NCI-H524 treated with DMSO at 0.1 percent for 48 hours (cell line): ENCODE measurements around the gene FASTKD3.

ENCODE experiments used
- DNase-seq: peaks from one replicate; lab custom pipeline; 2025; lab: John Stamatoyannopoulos, UW

Gene FASTKD3

DNA sequence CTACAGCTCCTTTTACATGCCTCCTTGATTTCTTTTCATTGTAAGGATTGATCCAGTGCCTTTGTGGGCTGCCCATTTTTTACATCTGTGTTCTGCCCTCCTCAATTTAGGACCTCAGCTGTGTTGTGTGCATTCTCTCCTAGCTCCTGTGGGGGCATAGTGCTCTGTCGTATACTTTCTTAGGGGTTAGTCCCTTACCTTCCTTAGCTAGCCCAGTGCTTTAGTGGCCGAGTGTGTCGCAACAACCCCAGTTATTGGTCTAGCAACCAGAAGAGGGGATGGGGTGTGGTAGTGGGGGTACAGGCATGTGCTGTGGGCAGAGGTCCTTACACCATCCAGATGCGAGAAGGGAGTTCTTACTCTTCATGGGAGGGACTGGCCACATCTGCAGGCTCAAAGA is 12.3 kb upstream of the FASTKD3 start:
- no peak for DNase-seq

DNA sequence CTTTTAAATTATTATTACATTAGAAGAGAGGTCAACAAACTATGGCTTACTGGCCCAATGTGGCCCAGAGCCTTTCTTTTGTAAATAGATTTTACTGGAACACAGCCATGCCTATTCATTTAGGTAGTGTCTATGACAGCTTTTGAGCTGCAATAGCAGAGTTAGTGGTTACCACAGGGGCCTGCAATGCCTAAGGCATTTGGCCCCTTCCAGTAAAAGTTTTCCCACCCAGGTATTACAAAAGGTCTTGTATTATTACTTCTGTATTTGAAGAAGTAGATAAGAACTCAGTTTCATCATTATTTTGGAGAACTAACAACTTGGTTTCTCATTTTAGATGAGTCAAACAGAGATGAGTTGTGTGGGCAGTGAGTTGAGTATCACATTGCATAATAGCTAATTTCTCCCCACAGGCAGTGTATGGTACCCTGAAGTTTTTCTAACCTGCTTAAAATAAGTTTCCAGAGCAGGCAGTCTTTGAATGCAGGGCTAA is 9.6 kb upstream of the FASTKD3 start:
- no peak for DNase-seq

DNA sequence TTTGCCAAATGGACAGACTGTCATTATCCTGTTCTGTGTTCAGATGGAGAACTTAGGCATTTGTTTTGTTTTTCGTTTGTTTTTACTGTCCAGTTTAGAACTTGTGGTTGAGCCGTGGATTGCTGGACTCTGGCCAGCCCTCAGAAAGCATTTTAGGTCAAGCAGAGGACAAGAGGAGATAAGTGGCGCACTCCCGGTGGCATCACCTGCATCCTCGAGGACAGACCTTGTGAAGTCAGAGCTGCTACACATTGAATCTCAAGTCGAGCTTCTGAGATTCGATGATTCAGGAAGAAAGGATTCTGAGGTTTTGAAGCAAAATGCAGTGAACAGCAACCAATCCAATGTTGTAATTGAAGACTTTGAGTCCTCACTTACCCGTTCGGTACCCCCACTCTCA is 9.0 kb upstream of the FASTKD3 start:
- no peak for DNase-seq

DNA sequence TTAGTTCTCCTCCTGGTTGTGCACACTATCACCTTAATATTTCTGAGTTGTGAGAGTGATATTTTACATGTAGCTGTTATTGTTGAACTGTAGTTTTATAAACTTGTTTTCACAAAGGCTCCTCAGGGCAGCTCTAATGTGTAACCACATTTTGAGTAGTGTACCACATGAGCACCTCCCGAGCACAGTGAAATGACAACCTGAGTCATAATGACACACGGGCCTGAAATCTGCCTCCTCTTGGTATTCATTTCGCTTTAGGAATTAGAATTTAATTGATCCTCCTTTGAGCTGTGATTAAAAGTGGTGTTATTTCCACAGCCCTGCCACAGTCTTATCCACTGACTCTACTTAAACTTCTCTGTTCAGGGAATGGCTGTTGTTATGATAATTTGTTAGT is 8.0 kb upstream of the FASTKD3 start:
- no peak for DNase-seq

DNA sequence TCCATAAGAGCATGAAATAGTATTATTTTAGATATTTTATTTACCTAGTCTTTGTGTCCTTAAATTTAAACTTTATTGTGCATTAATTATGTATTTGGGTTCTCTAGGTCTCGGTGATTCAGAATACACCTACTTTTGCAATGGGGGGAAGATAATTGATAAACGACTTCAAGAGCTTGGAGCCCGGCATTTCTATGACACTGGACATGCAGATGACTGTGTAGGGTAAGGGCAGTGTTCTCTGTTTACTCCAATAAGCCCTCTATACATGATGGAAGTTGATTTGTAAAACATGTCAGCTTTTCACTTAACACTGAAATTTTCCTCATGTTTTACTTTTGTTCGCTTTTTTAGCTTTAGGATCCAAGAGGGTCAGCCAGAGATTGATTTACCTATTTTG is 6.3 kb upstream of the FASTKD3 start:
- no peak for DNase-seq

DNA sequence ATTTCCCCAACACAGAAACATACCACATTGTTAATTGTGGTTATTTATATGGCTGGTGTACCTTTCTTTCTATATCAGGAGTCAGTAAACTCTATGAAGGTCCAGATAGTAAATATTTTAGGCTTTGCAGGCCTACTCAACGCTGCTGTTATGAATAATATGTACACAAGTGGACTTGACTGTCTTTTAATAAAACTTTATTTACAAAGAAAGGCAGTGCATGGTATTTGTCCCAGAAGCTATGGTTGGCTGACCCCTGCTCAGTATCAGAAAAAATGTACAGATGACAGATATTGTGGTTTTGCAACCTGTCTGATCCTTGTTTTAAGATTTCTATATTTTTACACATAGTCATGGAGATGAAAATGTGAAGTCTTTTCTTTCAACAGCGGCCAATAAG is 5.8 kb upstream of the FASTKD3 start:
- DNase-seq: no peak

DNA sequence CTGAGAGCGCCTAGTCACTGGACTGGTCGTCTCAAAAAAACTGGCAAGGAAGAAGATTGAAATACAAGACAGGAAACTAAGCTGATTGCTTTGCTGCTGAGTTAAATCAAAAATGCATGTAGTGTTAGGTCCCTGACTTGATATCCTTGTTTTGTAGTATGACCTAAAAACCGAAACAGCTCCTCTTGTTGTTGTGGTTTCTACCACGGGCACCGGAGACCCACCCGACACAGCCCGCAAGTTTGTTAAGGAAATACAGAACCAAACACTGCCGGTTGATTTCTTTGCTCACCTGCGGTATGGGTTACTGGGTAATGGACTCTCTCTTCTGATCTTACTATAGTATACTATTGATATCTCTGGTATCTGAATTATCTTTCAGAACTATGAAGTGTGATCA is 4.4 kb upstream of the FASTKD3 start:
- no peak for DNase-seq

DNA sequence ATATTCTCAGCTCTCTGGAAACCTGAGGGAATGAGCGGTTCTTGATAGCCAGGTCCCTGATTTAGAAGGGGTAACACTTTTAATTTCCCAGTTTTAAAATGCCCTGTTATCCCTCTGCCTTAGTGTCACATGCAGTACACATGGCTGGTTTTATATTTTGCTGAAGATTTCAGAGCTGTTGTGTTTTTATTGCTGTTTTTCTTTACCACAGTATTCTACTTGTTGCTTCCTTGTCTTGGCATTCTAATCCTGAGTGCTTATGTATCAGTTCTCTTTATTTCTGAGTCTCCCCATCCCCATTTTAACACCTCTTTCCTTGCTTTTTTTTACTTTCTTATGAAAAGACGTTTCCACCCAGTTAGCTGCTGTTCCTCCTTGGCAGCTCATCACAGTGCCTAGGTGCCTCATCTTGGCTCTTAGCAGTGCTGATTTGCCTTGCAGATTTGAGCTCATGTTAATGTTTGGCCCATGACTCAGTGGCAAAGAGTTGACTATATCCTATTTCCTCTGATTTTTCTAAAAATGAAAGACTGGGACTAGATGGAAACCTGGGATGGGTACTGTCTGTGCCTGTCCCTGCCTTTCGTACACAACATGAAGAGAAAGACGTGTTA is 3.8 kb upstream of the FASTKD3 start:
- no peak for DNase-seq

DNA sequence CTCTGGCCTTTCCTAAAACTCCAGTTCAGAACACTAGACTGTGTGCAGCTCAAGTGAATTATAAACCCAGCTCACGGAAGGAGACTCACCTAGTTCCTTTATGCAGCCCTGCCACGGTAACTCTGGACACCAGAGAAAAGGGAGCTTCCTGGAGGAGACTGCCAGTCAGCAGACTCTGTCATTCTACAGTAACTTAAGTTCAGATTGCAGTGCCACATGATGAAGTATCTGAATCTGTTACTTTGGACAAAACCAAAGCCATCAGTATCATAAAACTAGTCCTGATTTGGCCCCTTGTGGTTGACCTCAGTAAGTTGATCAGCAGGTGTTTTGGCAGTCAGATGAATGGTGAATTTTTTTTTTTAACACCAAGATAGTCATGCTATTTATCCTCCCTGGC is 2.8 kb upstream of the FASTKD3 start:
- no peak for DNase-seq

DNA sequence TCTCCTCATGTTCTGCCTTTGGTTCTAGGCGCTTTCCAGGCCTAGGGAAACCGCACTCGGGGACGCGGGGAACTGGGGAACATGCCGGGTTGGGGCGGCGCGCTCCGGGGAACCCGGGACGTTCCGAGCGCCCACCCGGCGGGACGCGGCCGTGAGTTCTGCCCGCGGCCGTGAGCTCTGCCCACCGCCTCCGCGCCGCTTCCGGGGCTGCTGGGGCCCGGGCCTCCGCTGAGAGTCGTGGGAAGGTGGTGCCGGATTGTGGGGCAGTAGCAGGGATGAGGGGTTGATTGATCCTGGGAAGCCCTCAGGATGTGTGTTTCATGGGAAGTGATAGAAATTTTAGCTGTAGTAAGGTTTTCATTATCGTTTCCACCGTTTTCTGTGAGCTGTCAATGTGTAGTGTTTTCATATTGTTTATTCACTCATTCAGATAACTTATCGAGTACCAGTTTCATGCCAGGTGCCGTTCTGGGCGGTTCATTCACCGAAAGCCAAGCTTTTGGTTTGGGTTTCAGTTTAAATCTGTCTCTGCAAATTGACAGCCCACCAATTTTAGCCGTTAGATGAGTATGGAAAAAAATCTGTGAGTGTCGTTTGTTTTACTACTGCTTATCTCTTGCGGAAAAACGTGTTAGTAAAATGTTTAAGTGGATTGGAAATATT is 774 bp upstream of the FASTKD3 start:
- DNase-seq: no peak

DNA sequence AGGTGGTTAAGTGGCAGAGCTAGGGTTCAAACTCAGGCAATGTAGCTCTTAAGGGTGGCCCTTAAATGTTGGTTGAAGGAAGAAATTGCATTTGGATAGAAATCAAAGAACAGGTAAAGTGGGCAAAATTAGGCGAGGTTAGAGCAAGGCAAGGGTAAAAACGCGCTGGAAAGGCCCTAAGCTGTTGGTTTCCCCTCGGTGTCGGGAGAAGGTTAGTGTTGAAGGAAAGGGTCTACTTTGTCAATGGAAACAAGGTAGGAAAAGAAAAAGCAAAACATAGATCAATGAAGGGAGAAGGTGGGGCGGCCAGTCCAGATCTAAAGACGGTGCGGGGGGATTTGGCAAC is 431 bp downstream of the FASTKD3 start:
- DNase-seq: no peak

DNA sequence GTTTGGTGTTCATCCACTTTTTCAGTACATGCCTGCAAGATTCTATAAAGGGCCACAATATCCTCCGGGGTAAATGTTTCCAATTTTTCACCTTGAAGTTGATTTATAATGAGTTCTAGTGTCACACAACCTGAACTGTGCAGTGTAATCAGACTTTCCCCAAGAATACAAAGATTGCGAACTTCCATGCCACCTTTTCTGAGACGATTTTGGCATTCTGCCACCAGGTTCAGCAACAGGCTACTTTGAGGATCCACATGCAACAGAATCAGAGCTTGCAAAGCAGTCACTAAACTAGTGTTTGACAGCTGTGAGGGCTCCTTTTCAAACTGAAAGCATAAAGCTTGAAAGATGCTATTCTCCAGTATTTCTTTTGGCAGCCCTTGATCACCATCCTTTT is 1.6 kb downstream of the FASTKD3 start:
- no peak for DNase-seq

DNA sequence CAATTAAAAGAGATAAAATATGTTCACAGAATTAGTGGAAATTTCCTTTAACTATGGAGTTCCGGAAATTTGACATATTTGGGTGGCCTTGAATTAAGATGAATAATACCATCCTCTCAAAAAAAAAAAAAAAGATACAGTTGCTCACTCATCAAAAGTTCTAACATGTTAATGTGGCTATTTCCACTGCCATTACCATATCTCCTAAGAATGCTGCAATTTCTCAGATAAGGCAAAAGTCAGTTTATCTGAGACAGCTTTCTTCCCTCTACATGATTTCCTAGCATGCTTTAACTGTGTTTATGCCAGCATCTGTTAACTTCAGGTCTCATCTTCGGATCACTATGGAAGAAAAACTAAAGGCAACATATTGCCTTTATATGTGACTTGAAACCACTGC is 2.6 kb downstream of the FASTKD3 start:
- no peak for DNase-seq

DNA sequence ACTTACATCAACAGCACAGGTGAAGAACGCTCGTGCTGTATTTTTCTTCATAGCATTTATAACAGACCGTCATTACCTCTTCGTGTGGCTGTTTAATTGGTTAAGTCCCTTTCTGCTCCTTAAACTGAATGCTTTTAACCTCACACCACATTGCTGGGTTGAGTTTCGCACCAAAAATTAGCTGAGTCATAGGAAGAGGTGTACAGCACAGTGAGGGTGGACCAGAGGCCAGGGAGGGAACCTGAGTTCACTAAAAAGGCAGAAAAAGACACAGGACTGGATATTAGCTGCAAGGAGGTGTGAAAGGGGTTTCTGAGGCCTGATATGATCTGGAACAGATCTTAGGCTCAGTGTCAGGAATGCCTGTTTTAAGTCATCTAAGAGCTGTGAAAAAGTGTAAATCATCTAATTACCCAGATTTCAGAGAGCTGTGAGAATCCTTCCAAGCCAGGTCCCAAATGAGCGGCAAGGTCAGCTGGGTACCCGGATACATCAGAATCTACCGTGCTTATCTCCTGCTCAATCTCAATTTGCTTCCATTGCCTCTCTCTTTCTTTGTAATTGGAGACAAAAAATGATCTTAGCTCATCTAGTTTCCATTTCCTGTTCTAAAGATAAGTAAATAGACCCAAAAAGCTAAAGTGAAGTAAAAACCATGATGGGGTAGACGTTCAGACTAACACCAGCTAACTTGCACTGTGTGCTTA is 10.8 kb downstream of the FASTKD3 start:
- DNase-seq: no peak

DNA sequence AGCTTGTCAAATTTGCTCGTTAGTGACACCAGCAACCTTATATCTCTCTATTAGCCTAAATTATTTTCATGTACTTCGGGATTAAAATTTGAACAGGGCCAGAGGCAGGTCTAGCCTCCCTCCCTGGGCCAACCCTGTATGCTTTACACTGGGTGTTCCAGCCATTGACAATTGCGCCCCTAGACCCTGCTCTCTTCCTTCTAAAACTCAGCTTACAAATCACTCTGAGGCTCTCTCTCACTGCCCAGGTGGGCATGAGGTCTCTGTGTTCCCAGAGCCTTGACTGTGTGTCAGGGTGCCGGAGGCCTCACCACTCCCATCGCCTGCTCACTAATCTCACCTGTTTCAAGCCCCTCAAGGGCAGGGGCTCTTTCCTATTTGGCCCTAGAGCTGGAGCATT is 11.5 kb downstream of the FASTKD3 start:
- no peak for DNase-seq

DNA sequence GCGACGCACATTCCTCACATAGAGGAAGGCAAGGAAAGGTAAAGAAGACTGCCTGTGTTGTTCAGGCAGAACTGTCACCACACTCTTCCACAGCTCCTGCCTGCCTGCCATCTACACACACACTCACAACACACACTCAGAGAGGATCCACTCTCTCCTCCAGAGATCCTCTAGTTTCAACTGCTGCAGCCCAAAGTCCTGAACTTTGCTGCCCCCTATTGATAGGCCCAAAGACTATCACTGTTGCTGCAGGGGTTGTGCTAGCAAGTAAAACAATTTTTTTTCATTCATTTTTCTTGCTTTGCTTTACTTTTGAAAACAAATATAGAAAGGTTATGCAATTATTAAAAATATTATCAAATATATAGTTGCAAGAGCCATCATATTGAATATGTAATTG is 12.0 kb downstream of the FASTKD3 start:
- peak; percentile 46 for DNase-seq

DNA sequence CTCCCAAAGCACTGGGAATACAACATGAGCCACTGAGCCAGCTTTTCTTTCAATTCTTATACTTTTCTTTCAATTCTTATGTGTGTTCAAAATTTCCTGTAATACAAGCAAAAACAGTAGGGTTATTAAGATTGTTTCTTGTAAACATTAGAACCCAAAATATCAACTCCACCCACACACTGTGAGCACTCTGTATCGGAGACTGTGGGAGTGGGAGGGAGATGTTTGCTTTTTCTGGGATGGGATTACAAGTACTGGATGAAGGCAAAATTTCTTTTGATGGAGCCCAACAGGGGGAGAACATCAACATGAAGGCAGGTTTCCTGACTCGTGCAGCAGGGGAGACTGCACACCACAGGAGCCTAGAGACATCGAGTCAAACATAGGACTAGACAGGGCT is 13.2 kb downstream of the FASTKD3 start:
- DNase-seq: no peak

DNA sequence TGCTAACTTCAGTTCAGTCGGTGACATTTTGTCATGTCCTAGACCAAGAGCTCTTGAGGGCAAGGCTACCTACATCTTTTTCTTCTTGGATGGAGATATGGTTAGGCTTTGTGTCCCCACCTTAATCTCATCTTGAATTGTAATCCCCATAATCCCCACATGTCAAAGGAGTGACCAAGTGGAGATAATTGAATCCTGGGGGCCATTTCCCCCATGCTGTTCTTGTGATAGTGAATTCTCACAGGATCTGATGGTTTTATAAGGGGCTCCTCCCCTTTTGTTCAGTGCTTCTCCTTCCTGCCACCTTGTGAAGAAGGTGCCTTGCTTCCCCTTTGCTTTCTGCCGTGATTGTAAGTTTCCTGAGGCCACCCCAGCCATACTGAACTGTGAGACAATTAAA is 15.8 kb downstream of the FASTKD3 start:
- DNase-seq: no peak

DNA sequence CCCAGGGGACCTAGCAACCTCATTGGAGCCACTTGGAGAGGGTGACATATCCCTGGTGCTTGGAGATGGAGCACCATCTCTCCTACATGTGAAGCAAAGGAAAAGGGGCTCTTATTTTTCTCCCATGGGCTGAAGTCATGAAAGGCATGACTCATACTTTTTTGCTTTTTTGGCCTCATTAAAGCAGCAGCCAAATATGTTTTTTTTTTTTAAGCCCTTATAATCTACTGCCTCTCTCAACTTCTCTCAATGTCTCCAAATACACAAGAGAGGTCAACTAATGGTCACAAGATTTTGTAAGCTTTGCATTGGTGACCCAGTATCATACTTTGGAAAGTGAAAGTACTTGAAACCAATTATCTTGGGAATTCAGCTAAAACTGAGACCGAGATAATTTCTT is 16.3 kb downstream of the FASTKD3 start:
- no peak for DNase-seq

DNA sequence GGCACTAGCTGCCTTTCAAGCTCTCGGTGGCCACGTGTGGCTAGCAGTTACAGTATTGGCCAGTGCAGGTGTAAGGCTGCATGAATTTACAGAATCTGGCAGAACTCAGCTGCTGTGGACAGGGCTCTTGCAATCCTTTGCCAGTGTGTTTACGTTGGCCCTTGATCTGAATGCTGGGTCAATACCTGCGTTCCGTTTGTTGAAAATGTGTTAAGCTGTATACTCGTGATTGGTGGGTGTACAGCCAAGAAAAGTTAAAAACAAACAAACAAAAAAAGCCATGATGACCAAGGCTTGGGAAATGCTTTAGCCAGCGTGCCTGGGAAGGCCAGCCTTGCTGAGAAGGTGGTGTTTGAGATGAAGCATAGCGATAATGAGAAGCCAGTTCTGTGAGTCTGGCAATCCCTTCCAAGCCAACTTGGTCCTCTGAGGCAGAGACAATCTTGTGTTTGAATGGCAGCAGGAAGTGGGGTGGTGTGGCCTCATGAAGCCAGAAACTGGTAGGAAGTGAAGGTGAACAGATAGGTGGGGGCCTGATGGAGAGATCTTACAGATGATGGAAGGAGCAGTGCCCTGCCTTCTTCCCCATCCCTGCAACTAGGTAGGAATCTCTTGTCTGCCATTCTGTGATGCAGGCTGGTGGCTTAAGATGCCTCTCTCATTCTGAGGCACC is 17.1 kb downstream of the FASTKD3 start:
- DNase-seq: no peak

DNA sequence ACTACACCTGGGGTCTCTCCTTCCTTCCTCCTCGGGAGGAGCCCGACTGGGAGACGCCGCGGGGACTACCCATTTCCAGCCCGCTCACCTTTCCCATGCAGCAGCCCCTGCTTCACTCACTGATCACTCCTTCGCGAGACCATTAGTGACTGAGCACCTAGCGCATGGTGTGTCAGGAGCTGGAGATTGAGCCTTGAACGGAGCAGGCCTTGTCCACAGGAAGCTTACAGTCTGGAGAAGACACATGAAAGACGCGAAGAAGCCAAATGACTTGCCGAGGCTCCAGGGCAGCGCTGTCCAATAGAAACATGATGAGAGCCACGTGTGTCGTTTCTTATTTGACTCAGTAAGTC is 17.6 kb downstream of the FASTKD3 start:
- DNase-seq: no peak

DNA sequence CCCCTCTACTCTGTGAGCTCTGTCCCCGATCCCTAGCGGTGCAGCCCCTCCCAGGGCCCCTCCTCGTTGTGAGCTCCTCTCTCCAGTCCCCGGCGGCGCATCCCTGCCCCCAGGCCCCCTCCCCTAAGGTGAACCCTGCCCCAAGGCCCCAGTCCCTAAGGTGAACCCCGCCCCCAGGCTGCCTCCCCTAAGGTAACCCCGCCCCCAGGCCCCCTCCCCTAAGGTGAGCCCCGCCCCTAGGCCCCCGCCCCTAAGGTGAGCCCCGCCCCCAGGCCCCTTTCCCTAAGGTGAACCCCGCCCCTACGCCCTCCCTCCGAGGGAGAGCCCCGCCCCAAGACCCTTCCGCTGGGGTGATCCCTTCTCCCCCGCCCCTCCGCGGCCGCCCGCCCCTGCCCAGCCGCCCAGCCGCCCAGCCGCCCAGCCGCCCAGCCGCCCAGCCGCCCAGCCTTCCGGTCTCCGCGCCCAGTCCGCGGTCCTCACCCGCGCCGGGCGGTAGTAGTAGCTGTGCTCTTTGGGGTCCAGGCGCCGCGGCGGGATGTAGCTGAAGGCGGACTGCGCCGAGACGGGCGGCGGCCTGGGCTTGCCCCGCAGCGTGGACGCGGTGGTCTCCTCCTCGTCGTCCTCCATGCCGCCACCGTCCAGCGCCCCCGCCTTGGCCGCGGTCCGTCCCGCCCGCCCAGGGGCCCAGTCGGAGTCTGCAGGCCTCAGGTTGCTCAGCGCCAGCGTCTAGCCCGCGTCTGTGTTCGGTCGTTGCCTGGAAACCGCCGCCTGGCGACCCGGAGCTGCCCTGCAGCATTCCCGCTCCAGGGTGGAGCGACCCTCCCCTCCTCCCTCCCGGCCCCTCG is 18.2 kb downstream of the FASTKD3 start, which contains the start of gene CFAP90:
Gene CFAP90 (minus strand): TSS at position 739 of the 845 bp plus-strand sequence. CDS start 112 bp downstream, at position 627.
- DNase-seq: no peak
